Kidney (tissue), 14 donors: Measurements from ENCODE around the gene ABLIM2. TPM values are rescaled to one million over a fixed set of nuclear protein-coding genes. Genes with fewer than 3 reads are reported as not detected.
A peak's percentile ranks its signal among the peaks of the same experiment; 100 is the strongest.
"Not testable (repeated sequence)": the region's sequence is repeated elsewhere in the genome, so short reads cannot be mapped to it uniquely, and the experiment has no call there.

Experiments used
- DNase-seq, 5 donors: peaks; one replicate each; pipeline ENCODE4 v3.0.0-alpha.2; 2013 to 2020
- FAIRE-seq: peaks from 2 replicates; lab custom pipeline; 2012; peaks lifted over from hg19 to GRCh38; lab: Jason Lieb, UNC
- H3K27ac ChIP-seq, 2 donors: one replicate each; pipeline ENCODE4 v1.7.0; 2013; ENCODE audit warnings: low read depth in 2 of 2, low read length in 2 of 2, inconsistent platforms in 1 of 2
- H3K27me3 ChIP-seq: one replicate; pipeline ENCODE4 v1.7.1; 2013; ENCODE audit warnings: low read length, inconsistent platforms; ENCODE audit not compliant: control insufficient read depth, insufficient read depth
- H3K36me3 ChIP-seq, 3 donors: one replicate each; pipeline versions ENCODE4 v1.7.0 to v1.7.1; 2013; ENCODE audit warnings: low read length in 3 of 3, control low read depth in 1 of 3, inconsistent platforms in 1 of 3; ENCODE audit not compliant: insufficient read depth in 3 of 3, control insufficient read depth in 2 of 3
- H3K4me1 ChIP-seq, 3 donors: one replicate each; pipeline versions ENCODE4 v1.7.0 to v1.7.1; 2013; ENCODE audit warnings: low read length in 3 of 3, inconsistent platforms in 1 of 3, low read depth in 1 of 3; ENCODE audit not compliant: control insufficient read depth in 2 of 3, insufficient read depth in 2 of 3
- H3K4me3 ChIP-seq, 3 donors: one replicate each; pipeline versions ENCODE4 v1.7.0 to v1.8.1; 2013; ENCODE audit warnings: low read length in 3 of 3, control low read depth in 1 of 3, inconsistent platforms in 1 of 3
- H3K9ac ChIP-seq, 3 donors: one replicate each; pipeline versions ENCODE4 v1.7.0 to v1.7.1; 2013; ENCODE audit warnings: low read length in 3 of 3, control low read depth in 1 of 3, inconsistent platforms in 1 of 3
- H3K9me3 ChIP-seq, 3 donors: one replicate each; pipeline versions ENCODE4 v1.7.0 to v1.7.1; 2013; ENCODE audit warnings: low read length in 3 of 3, control low read depth in 1 of 3, inconsistent platforms in 1 of 3; ENCODE audit not compliant: control insufficient read depth in 2 of 3, insufficient read depth in 1 of 3
- CTCF ChIP-seq: IDR thresholded peaks from 3 replicates; pipeline ENCODE4 v1.5.1; 2012; ENCODE audit warnings: mild to moderate bottlenecking, moderate library complexity, borderline replicate concordance; ENCODE audit not compliant: insufficient read depth; ENCODE audit errors: extremely low read depth
- intact Hi-C: fragments of 100-400 bp; cut with DNase I; formaldehyde crosslinking; loops from one replicate; pipeline ENCODE4 v1.11.1; 2022
- microRNA-seq: library from miRNA; unstranded; fragments of <30 nt; microRNA quantifications from one replicate; pipeline ENCODE4 v1.2.0, GENCODE V29; 2020
- polyA plus RNA-seq: library from polyadenylated mRNA; stranded (reverse); fragments of 350-450 nt; fragmentation: Illumina TruSeq; extraction: RNeasy Lipid Tissue Mini Kit (QIAGEN cat#74804); gene quantifications from one replicate; pipeline ENCODE4 v1.2.3, GENCODE V29; 2014; ENCODE audit warnings: low read depth, low replicate concordance; ENCODE audit not compliant: insufficient read depth
- total RNA-seq: library from RNA; stranded (reverse); fragmentation: NEBNext Ultra II Directional; extraction: Animal tissue kit (Norgen Biotek cat#: 25700); gene quantifications from one replicate; pipeline ENCODE4 v1.2.1, GENCODE V29; 2021
- donor health status: control.
- donor health status: control.
- donor health status: control.
- donor health status: control.
- donor health status: control.
- donor health status: DM: yes; HTN: yes; CAD: no.
- donor health status: Normal renal cell carcinoma (clear cell type).

Gene ABLIM2
- total and polyA plus RNA-seq, 2 donors from 2014 or later: 9.5 to 23.3 TPM

- Histone ChIP-seq H3K4me1 (no peaks in the 10 kb centered on the region), H3K36me3 (no peaks in the 10 kb centered on the region), H3K9ac (no peak overlapping the region), H3K27me3 (no peaks in the 10 kb centered on the region), H3K27ac (no peak overlapping the region), H3K4me3 (no peak overlapping the region), H3K9me3 (no peaks in the 10 kb centered on the region)
- intact Hi-C loops: no loop called here
- no peak for FAIRE-seq
- no peak for TF ChIP-seq CTCF
- DNase-seq: no peak
Observed at GRCh38 chr4:7918981-7919380, 239.6 kb downstream of the ABLIM2 start.

DNA sequence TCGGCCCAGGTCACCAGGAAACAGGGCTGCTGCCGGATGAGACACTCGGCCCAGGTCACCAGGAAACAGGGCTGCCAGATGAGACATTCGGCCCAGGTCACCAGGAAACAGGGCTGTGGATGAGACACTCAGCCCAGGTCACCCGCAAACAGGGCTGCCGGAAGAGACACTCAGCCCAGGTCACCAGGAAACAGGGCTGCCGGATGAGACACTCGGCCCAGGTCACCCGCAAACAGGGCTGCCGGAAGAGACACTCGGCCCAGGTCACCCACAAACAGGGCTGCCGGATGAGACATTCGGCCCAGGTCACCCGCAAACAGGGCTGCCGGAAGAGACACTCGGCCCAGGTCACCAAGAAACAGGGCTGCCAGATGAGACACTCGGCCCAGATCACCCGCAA, 240.4 kb downstream of the ABLIM2 start:
- H3K9ac ChIP-seq, H3K4me1 ChIP-seq, DNase-seq, H3K27me3 ChIP-seq, intact Hi-C loops, H3K27ac ChIP-seq, FAIRE-seq, H3K9me3 ChIP-seq, H3K36me3 ChIP-seq, H3K4me3 ChIP-seq: not testable (repeated sequence)

GRCh38 chr4:7917669-7918068, 240.9 kb downstream of the ABLIM2 start:
- Histone ChIP-seq H3K27ac (no peak overlapping the region), H3K9me3 (no peaks in the 10 kb centered on the region), H3K36me3 (no peaks in the 10 kb centered on the region), H3K9ac (no peak overlapping the region), H3K4me1 (no peaks in the 10 kb centered on the region), H3K4me3 (no peak overlapping the region), H3K27me3 (no peaks in the 10 kb centered on the region)
- intact Hi-C loops: no loop called here
- FAIRE-seq: no peak
- no peak for DNase-seq
- no peak for TF ChIP-seq CTCF

- H3K36me3 ChIP-seq: no peaks in the 10 kb centered on the region
- H3K27me3 ChIP-seq: no peaks in the 10 kb centered on the region
- no peak overlapping the region for H3K4me3 ChIP-seq
- H3K27ac ChIP-seq: no peak overlapping the region
- no peaks in the 10 kb centered on the region for H3K9me3 ChIP-seq
- FAIRE-seq (no peak), DNase-seq (peak in 1 of 5 donors; percentile 15)
- H3K4me1 ChIP-seq: no peaks in the 10 kb centered on the region
- no peak for TF ChIP-seq CTCF
- no peak overlapping the region for H3K9ac ChIP-seq
- intact Hi-C loops: no loop called here
Observed at GRCh38 chr4:7915875-7916242, 242.8 kb downstream of the ABLIM2 start.

Small RNAs within 50 kb of the gene (microRNA-seq; reads per million reads assigned to microRNA genes)
- gene MIR95: 124 reads per million, percentile 55 among the genes with 10 or more reads in this experiment

Other genes with a start within 250 kb of the ABLIM2 start
- gene AFAP1, start 219.0 kb downstream of the ABLIM2 start, total RNA-seq: 26.3 TPM
- gene AFAP1, start 219.0 kb downstream of the ABLIM2 start, polyA plus RNA-seq: 2.6 TPM
- 127 TPM for gene SH3TC1, start 40.5 kb upstream of the ABLIM2 start, total RNA-seq
- gene SH3TC1, start 40.5 kb upstream of the ABLIM2 start, polyA plus RNA-seq: 43.1 TPM
- 1.7 TPM for gene HTRA3, start 110.9 kb upstream of the ABLIM2 start, total RNA-seq
- 6.5 TPM for gene HTRA3, start 110.9 kb upstream of the ABLIM2 start, polyA plus RNA-seq